GM19193 (cell line): Measurements from ENCODE around the gene ANGPTL1.

ENCODE experiments used
- POLR2A ChIP-seq: IDR thresholded peaks from 4 replicates; pipeline ENCODE4 v1.6.1; 2011; ENCODE audit not compliant: insufficient read depth, insufficient read length; ENCODE audit errors: extremely low read depth

Gene ANGPTL1

DNA sequence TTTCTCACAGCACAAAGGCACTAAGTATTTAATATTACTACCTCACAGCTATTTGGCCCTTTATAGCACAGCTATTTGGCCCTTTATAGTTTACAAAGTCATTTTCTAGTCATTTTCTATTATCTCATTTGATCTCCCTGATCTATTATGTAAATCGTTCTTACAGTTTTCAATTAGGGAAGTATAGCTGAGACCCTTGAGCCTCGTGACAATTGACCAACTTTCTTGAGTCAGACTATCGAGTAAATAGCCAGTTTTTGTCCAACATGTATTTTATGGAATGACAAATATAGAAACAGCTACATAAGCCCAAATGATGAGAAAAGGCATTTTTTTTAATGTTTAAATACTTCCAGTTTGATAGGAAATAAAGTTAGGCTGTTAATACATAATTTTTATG lies 7.0 kb upstream of the ANGPTL1 start:
- no peak for TF ChIP-seq POLR2A

DNA sequence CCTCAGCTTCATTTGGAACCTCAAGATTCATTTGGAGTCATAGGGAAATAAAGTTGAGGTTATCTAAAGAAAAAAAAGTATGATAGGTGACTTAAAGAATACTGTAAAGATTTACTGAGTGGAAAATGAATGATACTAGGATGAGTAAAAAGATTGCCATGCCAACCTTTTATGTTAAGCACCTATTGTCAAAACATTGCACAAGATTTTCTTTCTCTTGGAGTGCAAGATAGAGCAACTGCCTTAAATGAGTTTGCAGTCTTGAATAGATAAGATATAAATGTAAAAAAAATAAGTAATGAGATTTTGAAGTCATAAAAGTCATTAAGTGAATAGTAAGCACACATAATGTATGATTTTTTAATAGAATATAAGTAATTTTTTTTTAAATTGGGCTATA lies 5.1 kb upstream of the ANGPTL1 start:
- no peak for TF ChIP-seq POLR2A

DNA sequence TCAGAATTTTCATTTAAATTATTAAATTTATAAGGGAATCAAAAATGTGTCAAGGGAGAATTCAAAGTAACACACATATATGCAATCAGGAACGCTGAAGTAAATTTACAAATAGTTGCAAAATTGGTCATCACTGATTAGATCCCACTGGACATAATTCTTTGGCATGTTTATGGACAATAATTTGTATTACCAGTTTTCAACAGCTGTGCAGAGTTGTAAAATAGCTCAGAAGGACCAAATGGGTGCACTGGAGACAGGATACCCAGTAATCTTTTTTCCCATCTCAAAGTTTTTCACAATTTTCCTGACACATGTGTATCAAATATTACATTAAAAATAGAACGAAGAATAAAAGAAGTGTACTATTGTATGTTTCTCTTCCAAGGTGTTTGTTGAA lies 4.1 kb upstream of the ANGPTL1 start:
- no peak for TF ChIP-seq POLR2A

DNA sequence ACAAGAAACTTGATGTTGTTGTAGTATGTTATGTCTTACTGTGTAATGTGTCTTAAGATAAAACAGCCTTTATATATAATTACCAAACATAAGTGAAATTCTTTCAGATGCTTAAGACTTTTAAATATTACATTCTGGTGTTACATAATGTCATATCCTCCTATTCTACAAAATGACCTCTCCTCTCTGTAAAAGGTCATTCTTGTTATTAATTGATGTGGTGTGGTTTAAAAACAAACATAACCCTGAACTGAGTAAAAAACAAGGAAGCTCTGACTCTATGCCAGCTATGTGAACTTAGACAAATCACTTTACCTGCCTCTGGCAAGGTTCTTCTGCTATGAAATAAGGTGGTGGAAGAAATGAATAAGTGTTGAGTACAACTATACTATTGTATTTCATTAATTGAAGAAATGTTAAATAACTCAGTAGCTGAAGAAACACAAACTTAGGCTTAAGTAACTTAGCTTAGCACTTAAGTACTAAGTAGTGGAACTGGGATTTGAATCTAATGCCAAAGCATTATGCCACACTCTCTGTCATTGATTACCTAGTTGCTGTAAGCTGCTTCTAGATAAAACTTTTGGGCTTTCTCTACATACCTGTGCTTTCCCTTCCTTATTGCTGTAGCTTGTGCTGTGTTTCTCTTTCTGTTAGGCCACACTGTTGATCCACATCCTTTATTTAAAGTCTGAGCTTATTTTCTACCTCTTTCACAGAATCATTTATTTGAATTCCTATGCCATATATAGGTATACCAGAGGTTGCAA lies 859 bp upstream of the ANGPTL1 start:
- TF ChIP-seq POLR2A, result no peak

DNA sequence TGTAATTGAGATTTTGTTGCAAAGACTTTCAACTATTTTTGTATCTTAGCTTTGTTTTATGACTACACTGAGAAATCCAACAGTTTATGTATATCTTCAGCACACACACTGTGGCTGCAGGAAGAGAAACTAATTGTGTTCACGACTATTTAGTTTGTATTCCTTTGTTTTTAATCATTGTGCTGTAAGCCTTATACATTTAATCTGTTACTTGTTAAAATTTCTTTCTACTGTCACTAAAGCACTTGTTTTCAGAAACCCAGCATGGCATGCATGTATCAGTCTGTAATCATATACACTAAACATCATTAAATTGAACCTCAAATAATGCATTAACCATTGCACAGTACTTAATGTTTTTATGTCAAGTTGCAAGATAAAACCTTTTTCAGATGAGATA lies 656 bp downstream of the ANGPTL1 start:
- TF ChIP-seq POLR2A, result no peak

DNA sequence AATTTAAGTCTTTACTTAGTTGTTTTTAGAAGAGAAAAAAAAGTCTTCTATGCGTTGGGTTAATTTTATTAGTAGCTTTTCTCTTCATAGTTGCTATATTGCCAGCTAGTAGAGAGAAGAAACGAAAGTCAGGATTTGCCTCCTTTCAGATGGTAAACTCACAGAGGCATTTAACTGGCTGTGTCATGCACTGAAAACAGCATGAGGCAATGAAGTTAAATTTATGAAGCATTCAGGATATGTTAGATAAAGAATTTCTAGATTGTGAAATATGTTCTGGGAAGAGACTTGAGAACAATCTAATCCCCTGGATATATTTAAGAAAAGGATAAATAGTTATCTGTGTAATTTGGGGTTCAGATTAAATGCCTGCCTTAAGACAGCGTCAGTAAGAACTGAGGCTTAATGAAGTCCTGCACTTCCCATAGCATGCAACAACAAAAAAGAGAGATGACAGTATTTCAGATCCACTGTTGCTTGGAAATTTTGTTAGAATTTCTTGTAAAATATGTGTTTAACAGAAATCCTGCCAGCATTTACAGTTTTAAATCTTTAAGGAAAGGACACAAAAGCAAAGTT lies 1.7 kb downstream of the ANGPTL1 start:
- no peak for TF ChIP-seq POLR2A

DNA sequence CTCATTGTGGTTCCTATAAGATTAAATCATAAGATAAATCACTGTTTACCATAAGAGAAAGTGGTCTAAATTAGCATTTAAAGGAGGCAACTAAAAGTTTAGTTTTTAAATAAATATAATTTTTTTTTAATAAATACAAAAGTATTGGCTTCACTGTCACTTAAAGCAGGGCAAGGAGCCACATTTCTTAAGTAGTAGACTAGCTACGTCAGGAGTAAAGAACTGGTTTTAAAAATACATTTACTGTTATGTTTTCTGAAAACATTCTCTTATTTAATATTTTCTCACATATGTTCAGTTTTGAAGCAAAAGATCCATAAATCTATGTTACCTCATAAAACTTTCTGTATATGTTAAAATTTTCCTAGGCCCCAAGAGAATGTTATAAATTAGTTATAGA lies 2.2 kb downstream of the ANGPTL1 start:
- TF ChIP-seq POLR2A, result no peak

DNA sequence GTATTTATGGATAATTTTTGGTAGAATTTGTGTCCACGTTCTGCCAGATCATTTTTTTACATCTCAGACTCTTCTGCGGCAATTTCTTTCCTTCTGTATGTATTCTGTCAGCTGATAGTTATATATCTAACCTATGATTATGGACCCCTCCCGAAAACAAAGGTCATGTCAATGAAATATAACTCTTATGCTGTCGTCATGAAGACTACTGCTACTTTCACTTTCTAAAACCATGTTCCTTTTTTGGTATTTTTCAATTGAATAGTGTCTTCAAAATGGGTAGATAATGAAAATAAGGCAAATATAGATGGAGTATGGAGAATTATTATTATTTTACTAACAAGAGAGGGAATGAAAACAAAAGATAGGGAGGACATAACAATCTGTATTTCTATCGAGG lies 3.2 kb downstream of the ANGPTL1 start:
- TF ChIP-seq POLR2A, result no peak

DNA sequence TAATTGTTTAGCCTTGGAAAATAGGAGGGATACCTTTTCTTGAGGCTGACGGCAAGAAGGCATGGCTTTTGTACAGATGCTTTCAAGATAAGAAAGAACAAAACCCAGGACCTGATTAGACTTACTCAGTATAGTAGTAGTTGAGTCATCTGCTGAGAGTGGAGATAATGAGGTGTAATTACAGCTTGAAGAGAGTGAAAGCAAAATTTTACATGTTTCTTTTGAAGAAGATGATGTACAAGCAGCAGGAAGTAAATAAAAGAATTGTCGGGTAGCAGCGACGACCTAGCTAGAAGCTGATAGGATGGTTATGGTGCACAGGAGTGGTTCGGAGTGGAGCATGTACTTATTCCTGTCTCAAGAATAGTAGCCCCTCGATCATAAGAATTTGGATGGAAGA lies 6.6 kb downstream of the ANGPTL1 start:
- no peak for TF ChIP-seq POLR2A

DNA sequence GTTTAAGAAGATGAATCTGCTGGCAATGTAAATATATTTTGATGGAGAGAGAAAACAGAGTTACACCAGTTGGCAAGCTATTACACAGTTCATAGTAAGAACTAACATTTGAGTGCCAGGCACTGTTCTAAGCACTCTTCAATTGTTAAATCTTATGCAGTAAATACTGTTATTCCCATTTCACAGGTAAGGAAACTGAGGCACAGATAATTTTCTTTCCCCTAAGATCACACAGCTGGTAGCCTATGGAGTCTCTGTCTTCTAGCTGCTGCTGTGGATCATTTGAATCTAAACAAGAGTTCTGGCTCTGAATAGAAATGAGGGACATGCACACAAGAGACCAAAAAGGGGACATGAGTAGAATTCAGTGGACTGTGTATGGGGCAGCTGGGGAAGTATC lies 8.0 kb downstream of the ANGPTL1 start:
- TF ChIP-seq POLR2A, result no peak

DNA sequence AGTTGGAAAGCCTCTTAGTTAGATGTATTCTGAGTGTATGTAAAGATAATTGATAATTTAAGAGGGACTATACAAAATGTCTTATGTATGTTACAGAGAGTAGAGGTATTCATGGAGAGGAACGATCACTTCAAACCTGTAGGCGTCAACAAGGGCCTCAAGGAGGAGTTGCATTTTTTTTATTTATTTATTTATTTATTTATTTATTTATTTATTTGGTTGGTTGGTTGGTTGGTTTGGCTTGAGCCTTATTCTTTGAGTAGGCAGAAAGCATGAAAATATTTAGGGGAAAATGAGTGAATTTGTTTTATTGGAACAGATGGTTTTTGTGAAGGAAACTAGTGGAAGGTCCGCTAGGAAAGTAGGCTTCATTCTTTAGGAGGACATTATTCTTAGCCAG lies 8.5 kb downstream of the ANGPTL1 start:
- no peak for TF ChIP-seq POLR2A

DNA sequence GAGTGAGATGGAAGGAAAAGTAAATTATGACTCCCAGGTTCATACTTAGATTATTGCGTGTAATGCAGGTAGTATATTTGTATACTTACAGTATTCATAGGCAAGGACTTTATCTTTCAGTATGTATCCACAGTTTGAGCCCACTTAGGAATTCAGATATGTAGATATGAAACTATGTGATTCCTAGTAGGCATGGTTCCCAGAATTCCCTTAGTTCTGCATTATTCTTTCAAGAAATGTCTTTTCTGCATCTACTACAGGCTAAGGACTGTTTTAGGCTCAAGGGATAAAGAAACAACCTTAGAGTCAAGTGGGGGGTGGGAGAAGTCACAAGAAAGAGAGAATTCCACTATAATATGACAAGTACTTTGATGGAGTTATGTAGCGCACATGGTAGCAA lies 13.8 kb downstream of the ANGPTL1 start:
- TF ChIP-seq POLR2A, result no peak

DNA sequence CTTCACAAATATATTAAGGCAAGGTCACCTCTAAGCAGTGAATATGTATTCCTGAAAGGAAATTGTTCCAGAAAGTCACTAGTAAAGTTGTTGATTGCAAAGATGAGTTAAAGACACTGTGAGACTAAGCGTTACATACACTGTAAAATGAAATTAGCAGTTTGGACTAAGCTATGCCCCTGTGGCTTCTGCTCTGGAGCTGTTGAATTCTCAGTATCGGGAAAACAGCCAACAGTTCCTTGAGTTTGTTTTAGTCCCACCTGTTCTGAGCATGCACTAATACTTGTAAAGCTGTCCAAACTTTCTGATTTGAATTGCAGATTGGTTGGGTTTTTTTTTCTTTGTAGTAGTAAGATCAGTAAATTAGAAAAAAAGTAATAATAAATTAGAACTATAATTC lies 21.0 kb downstream of the ANGPTL1 start:
- no peak for TF ChIP-seq POLR2A

DNA sequence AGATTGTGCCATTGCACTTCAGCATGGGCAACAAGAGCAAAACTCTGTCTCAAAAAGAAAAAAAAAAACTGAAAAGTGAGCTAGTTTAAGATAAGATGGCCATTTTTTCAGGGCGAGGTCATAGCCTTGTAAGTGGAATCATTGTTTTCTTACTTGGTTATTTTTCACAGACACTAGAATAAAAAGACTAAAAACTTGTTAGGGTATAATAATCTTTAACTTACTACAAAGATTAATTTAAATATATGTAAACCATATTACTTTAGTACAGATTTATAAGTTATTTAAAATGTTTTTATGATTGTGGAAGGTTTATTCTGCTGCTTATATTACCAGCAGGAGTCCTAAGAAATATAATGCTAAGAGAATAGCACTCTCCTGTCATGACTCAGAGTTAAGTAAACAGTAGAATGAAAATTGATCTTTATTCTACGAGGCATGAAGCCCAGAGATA lies 23.5 kb downstream of the ANGPTL1 start:
- no peak for TF ChIP-seq POLR2A

DNA sequence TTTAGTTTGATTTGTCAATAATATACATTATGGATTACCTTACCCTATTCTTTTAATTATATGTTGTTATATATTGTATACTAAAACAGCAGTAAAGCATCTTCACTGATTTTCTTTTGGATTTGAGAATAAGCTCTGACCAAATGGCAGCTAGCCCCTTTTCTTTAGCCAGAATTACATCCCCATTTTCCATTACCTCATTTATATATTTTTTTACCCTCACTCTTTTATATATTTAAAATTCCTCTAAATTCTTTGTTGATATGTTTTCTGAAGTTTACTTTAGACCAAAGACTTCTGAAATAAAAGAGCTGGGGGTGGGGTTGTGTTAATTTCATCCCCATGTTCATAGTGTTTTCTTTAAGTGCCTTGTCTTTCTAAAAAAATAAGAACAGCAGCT lies 24.6 kb downstream of the ANGPTL1 start:
- no peak for TF ChIP-seq POLR2A

DNA sequence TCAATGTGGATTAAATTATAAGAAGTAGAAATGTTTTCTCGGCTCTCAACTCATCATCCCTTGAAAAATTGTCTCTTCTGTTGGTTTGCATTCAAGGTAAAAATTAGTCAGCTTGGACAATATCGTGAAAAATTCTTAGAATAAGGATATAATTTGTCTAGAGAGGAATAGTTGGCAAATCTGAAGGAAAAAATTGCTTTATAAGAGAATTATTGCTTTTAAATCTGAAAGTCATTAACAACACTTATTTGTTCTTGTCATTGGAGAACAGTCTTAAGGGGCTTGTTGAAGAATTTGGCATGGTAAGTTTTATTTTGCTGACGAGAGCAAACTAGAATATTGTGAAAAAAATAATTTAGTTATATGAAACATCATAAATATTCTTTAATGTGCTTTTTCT lies 26.4 kb downstream of the ANGPTL1 start:
- no peak for TF ChIP-seq POLR2A

DNA sequence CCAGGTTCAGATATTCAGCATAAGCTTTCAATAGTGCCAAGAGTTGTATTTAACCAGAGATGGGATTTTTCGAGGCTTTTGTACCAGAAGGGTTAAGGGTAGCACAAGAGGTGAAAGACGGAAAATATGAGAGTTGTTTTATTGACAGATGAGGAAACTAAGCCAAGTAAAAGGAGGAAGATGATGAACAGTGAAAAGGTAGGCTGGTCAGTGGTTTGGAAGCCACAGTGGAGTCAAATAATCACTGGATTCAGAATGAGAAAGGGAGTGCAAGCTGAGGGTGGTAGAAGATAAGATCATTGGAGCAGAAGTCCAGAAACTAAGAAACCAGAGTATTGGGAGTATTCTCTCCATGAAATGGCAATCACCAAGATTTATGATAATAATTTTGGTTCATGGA lies 45.7 kb downstream of the ANGPTL1 start:
- TF ChIP-seq POLR2A, result no peak

DNA sequence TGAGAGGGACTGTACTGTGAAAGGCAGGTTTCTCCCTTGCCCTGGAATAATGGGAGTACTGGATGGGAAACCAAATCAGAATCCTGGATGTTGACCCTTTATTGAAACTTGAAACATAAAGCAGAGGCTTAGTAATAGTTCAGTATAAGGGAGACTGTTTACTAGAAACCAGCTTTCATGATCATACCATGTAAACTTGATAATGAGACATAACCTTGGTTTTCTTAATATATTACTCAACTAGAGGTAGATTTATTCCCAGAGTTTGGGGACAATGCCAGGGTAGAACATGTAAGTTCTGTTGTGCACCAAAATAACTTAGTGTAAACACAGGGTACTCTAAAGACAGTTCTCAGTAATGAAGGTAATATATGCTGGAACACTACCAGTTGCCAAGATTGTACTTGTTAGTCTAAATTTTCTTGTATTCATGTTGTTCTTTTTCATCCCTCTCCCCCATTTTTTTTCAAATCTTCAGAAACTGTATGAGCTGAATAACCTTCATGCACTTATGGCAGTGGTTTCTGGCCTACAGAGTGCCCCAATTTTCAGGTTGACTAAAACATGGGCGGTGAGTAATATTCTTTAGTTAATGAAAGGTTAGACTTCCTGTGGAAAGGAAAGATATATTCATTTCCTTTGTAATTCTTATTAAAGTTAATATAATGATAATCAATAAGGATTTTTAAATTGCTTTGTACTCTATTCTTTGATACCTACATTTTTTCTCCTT lies 49.6 kb downstream of the ANGPTL1 start:
- TF ChIP-seq POLR2A, result no peak
